Stimulated activated CD4-positive, alpha-beta T cell treated with anti-CD3 and anti-CD28 coated beads, Interleukin-4, amount 100 ng/mL, for 24 hours (primary cell): ENCODE data around the gene NDUFA5.

Source experiments
- DNase-seq: peaks from one replicate; pipeline ENCODE4 v3.0.0-alpha.2; 2020

Gene NDUFA5

DNA sequence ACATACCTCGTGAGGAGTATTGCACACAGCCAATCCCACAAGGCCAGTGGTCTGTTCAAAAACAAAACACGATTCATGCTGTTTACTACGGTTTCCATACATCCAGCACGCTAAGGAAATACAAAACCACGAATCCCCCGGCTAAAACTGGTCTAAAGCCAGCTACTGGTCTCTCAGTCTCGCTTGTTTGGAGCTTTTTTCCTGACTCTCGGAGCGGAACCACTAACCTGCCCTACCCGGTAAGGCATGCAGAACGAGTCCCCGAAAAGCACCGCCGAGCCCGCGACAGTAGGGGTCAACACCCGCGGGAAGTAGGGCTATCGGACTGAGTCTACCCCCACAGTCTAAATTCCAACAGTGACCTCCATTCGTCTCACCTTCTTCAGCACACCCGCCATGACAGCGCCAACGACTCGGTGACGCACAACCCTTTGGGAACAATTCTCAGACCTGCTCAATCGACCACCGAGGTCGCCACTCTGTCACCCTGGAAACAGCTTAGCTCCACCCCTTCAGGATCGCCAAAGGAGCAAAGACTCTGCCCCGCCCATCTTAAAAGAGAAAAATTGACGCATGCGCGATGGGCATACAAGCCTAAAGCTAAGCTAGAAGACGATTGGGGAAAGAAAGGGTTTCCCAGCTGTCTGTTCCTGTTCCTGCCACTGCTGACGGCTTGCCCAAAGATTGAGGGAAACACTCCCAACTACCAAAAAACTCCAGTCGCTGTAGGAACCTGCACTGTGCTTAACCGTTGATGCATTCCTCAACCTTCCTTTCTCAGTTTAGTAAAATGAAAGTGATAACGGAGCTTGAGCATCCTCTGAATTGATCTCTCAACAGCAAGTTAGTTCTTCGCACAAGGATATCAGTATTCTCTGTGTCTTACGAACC, at the start of gene NDUFA5:
TSS of gene NDUFA5 (minus strand) at position 421 of the 891 bp plus-strand sequence. CDS start at position 398, 23 bp downstream.
- peak; percentile 99 for DNase-seq

DNA sequence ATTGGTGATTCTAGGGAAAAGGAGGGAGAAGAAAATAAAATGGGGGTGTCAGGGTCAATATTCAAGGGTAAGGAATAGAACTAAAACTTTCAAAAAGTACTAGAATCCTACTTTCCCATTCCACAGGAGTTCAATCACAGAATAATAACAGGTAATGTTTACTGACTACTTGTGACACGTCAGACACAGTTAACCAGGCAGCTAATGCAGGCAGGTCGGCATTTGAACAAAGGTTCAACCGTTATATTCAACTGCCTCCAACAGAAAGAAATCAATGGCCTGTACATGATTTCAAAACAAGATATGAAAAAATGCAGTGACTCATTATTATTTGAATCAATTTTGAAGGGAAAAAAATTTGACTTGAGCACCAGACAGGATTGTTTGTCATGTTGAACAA, 47.1 kb upstream of the NDUFA5 start:
- DNase-seq, result no peak

DNA sequence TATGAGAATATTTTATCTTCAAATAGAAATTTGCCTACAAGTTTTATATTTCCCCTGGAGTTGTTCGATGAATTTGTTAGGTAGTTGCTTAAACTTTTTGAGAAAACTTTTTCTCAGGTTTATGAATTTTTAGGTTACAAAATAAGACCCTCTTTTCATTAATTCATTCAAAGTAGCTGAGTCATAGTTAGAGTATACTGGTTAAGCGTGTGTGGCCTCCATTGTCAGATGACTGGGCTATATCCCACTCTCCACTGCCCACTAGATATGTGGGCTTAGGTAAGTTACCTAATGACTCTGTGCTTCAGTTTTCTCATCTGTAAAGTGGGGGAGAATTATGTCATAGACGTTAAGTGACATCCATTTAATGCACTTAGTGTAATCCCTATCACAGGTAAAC, 45.0 kb upstream of the NDUFA5 start:
- DNase-seq, result no peak

DNA sequence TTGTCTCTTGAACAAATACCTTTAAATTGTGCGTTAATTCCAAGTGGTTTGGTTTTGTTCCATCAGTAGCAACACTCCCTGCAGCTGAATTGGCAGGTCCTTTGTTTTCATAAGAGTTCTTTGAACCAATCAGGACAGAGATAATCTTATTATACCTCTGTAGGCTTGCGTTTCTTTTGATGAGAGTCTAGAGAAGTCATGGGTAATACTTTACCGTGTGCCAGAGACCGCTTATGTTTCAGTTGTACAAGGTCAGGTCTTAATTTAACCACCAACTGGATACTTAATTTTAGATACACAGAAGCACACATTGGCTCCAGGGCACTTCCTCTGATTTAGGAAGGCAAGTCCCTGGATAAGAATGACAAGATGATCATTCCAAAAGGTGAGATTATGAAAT, 43.9 kb upstream of the NDUFA5 start, which contains the start of gene ASB15:
TSS of gene ASB15 (plus strand) at position 292 of the 400 bp plus-strand sequence. CDS start 12,682 bp downstream, outside the sequence.
- no peak for DNase-seq

DNA sequence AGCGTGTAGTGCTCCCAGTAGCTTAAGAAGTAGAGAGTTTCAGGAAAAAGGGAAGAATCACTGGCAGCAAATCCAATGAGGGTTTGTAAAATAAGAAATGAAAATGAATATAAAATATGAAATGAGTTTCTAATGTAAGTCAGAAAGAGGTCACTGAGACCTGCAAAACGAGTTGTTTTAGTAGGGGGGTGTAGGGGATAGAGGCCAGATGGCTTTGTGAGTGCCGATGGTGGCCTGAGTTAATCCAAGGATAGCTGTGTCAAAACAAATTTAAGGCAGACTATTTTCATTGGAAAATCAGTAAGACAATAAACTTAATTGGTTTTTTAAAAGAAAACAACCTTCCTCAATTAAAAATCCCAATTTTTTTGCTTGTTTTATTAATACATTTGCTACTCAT, 43.3 kb upstream of the NDUFA5 start:
- DNase-seq, result no peak

DNA sequence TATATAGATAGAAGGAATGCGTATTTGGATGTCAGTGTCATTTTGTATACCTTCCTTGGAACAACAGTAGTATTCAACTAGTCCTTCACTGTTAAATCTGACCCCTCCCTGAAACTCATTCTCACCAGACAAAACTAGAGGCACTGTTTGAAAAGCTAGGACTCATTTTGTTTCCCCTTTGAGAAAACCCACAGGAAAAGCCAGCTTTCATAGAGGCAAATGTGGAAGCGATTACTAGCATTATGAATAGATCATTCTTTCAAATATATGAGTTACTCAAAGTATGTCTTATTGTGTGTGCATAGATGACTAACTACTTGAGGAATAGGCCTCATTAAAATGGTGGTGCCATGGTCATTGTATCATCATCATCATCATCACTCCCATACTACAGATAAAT, 42.1 kb upstream of the NDUFA5 start:
- no peak for DNase-seq

DNA sequence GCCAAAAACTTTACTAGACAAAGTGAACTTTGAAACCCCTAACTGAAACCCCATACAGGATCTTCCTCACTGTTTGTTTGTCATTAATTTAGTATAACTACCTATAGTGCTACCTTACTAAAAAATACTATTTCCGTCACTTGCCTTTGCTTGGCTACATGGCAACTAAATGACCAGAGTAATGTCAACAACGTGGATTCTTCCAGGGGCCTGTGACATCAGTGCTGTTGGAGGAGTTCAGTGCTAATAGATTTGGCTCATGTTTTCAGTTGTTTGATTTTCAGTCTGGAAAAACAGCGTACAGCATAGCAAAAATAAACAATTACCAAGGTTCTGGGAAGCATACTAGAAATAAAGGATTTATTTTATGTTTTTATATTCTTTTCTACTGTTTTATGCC, 41.0 kb upstream of the NDUFA5 start:
- no peak for DNase-seq

DNA sequence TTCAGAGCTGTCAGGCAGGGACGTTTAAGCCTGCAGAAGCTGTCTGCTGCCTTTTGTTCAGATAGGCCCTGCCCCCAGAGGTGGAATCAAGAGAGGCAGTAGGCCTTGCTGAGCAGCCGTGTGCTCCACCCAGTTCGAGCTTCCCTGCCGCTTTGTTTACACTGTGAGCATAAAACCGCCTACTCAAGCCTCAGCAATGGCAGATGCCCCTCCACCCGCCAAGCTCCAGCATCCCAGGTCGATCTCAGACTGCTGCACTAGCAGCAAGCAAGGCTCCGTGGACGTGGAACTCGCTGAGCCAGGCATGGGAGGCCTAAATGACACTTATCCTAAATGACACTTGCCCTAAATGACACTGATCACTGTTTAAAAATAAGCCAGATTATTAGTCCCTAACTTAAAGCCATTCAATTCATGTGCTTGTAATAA, 37.2 kb upstream of the NDUFA5 start:
- DNase-seq, result no peak

DNA sequence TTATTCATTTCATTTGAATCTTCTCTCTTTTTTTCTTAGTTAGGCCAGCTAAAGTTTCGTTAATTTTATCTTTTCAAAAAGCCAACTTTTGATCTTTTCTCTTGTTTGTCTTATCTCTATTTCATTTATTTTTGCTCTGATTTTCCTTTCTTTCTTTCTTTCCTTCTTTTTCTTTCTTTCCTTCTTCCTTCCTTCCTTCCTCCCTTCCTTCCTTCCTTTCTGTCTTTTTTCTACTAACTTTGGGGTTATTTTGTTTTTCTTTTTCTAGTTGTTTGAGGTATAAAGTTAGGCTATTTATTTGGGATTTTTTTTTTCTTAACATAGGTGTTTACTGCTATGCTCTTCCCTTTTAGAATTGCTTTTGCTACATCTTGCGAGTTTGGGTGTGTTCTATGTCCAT, 30.8 kb upstream of the NDUFA5 start:
- no peak for DNase-seq

DNA sequence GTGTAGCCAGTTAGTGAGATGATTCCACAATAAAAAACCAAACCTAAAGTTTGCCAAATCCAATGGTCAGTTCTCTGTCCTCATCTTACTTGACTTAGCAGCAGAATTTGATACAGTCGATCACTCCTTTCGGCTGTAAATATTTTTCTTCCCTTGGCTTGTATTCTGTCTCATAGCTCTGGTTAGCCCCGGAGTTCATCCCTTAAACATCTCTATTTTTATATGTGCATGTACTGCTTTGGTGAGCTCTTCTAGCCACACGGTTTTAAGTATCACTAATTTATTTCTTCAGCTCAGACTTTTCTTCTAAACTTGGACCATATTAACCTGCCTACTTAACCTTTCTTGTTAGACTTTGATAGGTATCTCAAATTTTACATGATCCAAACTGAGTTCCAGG, 26.2 kb upstream of the NDUFA5 start:
- no peak for DNase-seq

DNA sequence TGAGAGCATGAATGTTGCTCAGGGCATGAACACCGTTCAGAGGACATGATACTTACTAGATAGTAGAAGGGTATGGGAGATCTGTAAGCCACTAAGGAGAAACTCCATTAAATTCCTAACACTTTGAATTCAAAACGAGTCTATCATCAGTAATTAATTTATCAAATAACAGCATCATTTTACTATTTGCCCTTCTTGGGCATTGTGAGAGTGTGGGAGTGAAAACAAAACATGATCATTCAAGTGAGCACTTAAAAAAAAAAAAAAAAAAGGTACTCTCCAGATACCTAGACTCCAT, 23.5 kb upstream of the NDUFA5 start:
- no peak for DNase-seq

DNA sequence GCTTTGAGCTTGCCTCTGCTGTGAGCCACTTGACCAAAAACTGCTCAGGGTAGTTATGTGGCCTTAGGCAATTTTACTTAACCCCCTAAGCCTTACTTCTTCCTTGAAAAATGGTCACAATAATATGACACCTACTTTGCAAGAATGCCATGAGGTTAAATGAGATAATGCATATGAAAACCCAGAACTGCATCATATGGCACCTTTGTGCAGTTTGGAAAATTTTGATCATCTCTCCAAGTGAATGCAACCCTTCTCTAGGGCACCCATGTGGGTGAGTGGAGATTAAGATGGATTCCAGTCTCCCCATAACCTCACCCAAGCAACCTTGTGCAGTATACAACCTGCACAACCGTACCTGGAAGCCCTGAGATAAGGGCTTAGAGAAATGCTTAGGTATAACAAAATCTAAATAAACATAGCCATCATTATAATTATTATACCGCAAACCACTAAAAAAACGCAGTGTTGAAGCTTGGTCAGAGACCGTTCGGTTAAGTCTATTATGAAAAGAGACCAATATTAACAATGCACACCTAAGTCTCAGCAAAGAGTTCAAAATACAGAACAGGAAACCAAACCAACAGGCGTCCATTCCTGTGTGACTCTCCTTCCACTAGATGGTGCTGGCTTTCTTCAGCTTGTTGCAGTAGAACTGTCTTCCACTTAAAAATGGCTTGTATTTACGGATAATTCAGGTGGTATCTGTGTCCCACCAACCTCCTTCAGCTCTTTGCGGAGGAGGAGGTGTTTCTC, 23.0 kb upstream of the NDUFA5 start:
- no peak for DNase-seq

DNA sequence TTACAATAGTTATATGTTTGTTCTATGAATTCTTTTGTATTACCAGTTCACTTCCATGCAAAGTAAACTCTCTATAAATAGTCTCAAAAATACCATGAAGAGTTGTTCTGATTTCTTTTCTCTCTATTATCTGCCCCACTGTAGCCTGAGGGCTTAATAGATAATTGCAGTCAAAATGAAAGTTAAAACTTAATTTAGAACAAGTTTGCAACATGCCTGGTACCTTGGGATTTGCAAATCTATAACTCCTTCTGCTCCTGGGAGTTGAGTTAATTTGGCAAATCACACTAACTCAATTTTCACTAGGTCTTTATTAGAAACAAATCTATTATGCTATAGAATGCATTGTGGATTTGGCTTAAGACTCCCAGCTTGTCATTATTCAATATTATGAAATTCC, 21.8 kb upstream of the NDUFA5 start:
- DNase-seq, result no peak

DNA sequence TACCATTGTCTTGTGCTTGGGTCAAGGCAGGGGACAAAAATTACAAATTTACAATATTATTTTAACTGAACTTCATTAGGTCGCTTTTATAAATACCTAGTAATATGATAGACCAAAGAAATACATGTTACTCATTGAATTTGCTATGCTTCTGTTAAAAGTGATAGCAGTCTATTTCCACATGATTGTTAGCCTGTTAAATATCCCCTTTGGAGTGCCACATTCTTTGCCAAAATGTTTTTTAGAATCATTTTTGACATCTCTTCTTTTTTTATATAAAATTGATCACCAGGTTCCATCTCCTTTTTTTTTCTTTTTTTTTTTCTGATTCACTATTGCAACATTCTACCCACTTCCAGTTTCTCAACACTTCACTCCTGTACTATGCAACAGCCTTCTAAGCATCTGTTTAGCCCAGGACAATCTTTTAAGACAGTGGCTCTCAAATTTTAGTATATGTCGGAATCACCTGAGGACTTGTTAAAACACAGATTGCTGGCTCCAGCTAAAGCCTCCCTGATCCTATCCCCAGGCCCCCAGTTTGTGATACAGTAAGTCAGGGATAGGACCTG, 16.4 kb upstream of the NDUFA5 start:
- no peak for DNase-seq

DNA sequence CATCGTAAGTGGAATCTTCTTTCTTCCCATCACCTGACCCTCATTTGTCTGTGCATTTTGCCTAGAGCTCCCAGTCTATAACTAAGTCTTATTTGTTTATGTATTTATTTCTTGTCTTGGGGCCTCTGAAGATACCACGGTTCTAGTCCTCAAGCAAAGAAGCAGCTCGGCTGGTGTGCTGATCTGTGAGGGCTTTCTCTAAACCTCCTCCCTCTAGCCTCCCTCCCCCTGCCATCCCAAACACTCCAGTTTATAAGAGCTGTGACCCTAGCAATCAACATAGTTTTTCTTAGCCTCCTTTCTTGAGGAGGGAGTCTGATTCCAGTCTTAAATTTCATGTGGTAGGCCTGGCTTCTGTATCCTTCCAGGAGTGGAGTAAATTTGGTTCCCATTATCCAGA, 15.7 kb upstream of the NDUFA5 start:
- no peak for DNase-seq

DNA sequence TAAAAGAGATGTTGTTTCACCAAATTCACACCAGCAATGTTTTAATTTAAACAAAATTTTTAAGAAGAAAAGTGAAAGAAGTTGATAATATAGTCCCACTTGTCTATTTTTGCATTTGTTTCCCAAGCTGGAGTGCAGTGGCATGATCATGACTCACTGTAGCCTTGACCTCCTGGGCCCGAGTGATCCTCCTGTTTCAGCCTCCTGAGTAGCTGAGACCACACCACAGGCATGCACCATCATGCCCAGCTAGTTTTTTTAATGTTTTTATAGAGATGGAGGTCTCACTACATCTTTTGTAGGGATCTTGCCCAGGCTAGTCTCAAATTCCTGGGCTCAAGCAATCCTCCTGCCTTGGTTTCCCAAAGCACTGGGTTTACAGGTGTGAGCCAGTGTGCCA, 14.1 kb upstream of the NDUFA5 start:
- no peak for DNase-seq

DNA sequence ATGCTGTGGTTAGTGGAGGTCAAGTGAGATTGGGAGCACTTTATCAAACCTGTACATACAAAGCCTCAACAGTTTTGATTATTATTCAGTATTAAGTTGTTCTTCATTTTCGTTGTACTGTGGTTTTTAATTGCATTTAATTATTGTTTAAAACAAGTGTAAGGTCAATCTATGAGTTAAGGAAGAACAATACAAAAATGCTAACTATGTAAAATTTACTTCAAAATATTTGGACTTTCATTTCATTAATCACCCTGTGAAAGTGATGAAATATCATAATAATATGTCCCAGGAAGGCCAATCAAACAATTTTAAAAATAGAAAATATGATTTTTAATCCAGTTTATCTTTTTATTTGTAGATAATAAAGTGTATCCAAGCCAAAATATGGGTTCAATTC, 13.6 kb upstream of the NDUFA5 start:
- DNase-seq, result no peak

DNA sequence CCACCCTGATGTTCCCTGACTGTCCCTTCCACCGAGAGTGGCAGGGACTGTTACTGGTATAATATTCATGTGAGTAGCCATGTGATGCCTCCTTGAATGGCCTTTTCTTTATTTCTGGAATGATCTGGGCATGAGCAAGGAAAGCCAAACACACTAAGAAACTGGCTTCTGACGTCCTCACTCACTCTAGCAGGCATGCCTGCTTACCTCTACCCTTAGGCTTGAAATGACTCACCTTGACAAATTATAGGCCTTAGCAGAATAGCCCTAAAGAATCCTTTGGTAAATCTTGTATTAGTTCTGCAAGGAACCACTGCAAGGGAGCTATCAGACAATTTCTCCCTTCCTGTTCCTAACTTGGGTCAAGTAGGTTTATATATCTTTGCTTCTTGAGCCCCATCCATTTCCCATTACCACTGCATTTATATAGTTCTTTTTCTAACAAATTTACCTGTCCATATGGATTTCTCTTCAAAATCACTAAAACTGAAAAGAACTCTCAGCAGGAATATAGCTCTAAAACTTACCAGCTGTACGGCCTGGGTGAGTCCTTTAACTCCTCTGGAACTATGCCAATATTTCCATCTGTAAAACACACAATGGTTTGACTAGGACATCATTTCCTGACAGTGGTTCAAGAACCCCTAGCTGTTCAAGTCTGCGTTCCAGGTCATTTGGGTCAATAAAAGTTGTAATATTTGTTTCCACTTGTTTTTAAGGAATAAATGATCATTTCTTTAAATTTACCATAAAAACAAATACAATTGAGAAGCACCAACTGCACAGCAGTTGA, 13.0 kb upstream of the NDUFA5 start:
- no peak for DNase-seq

DNA sequence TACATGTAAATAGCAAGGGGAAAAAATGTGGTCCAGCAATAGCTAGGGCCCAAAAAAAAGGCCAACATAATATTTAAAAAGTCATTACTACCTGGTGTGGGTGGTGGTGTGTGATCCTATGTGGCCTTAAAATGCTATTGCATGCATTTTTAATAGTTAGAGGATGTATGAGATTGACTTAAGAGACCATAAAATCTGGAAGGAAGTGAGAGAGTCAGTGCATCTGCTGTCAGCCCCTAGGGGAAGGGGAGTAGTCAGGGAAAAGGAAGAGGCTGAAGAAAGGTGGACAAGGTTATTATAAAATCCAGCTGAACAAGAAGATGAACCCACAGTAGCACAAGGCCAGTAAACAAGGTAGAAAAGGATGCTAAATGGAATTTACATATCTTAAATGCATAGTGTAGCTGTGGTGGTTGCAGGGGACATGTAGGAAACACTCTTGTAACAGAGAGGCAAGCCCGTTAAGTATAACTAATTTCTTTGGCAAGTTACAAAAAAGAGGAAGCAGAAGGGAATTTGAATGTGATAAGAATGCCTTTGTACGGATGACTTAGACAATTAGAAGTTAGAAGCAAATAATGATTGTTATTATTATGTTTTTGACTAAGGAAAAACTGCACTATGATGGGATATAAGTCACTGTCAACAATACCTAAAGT, 11.9 kb upstream of the NDUFA5 start:
- no peak for DNase-seq

DNA sequence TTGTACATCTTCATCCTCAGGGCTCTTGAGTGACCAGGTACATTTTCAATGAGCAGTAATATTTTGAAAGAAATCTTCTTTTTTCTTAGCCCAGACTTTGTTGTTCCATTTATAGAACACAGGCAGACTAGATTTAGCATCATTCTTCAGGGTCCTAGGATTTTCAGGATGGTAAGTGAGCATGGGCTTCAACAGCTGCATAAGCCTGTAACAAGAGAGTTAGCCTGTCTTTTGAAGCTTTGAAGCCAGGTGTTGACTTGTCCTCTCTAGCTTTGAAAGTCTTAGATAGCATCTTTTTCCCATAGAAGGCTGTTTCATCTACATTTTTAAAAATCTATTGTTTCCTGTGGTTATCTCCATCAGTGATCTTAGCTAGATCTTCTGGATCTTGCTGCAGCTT, 4.5 kb upstream of the NDUFA5 start:
- DNase-seq, result no peak

DNA sequence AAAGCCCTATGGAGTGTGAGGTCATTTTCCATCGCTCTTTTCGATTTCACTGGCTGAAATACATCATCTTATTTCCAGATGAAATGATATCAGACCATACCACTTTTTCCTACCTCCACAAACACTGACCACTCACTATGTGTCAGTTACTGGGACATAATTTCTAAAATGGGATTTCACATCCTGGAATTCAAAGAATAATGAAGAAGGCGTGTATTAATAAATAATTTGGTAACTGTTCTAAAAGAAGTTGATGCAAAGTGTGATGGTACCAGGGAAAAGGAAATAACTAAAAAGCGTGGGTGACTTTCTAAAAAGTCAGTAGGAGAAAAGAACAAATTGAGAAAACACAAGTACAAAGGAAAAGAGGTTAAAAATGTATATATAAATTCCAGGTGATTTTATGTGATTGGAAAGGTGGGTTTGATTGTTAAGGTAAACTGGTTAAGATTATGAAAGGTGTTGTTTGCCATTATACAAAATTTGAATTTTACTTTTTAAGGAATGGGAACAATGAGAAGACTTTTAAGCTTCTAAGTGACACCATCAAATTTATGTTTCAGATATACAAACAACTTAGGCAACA, 764 bp upstream of the NDUFA5 start:
- no peak for DNase-seq

DNA sequence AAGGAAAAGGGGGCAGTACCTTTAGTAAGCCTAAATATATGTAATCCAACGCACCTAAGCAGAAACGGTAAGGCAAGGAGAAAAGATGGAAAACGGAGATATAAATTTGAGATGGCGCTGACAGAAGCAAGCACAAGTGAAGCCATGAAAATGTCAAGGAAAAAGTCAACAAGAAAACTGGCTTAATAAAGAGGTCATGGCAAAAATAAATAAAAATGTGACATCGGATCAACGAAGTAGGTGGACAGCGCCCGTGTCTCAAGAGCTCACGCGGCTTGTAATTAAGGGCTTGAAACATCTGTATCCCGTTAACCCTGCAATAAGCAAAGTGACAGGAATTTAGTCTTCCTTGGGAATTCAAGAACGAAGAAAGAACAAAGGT, 611 bp downstream of the NDUFA5 start:
- no peak for DNase-seq
